Neuronal stem cell (in vitro differentiated cells): ENCODE measurements around the gene PRLR.

ENCODE experiments used
- DNase-seq: peaks from one replicate; pipeline ENCODE4 v3.0.0-alpha.2; 2013; ENCODE audit warnings: low spot score
- H2AFZ ChIP-seq: one replicate; pipeline ENCODE4 v1.6.1; 2013; ENCODE audit warnings: mild to moderate bottlenecking, low read length, inconsistent platforms
- H2AK5ac ChIP-seq: 2 replicates; pipeline ENCODE4 v1.6.1; 2013; ENCODE audit warnings: low read depth, mild to moderate bottlenecking, inconsistent platforms, low read length, moderate library complexity, mixed read lengths
- H2BK120ac ChIP-seq: 2 replicates; pipeline ENCODE4 v1.6.1; 2013; ENCODE audit warnings: low read depth, mild to moderate bottlenecking, inconsistent platforms, low read length, moderate library complexity, mixed read lengths
- H2BK12ac ChIP-seq: one replicate; pipeline ENCODE4 v1.6.1; 2013; ENCODE audit warnings: low read length, inconsistent platforms
- H2BK15ac ChIP-seq: 2 replicates; pipeline ENCODE4 v1.6.1; 2013; ENCODE audit warnings: mild to moderate bottlenecking, low read length, inconsistent platforms, mixed read lengths
- H2BK5ac ChIP-seq: one replicate; pipeline ENCODE4 v1.6.1; 2013; ENCODE audit warnings: inconsistent platforms, mild to moderate bottlenecking, low read length, moderate library complexity
- H3K14ac ChIP-seq: one replicate; pipeline ENCODE4 v1.6.1; 2013; ENCODE audit warnings: low read length, inconsistent platforms
- H3K18ac ChIP-seq: 2 replicates; pipeline ENCODE4 v1.6.1; 2013; ENCODE audit warnings: low read length, inconsistent platforms
- H3K23ac ChIP-seq: 2 replicates; pipeline ENCODE4 v1.6.1; 2013; ENCODE audit warnings: low read depth, mild to moderate bottlenecking, mixed read lengths, low read length, inconsistent platforms; ENCODE audit not compliant: poor library complexity
- H3K27ac ChIP-seq: replicated peaks from 3 replicates; pipeline ENCODE4 v1.5.1; 2013; ENCODE audit warnings: low read length, inconsistent platforms
- H3K27me3 ChIP-seq, 3 experiments: 2 replicates each; pipeline ENCODE4 v1.6.1; 2013; ENCODE audit warnings: low read length in 3 of 3, mild to moderate bottlenecking in 2 of 3, inconsistent platforms in 1 of 3, low read depth in 1 of 3, mixed read lengths in 1 of 3, moderate library complexity in 1 of 3; ENCODE audit not compliant: control insufficient read depth in 3 of 3, insufficient read depth in 3 of 3
- H3K36me3 ChIP-seq, 2 donors: replicated peaks in 1 of 2; 2 replicates each; pipeline ENCODE4 v1.6.1; 2013; ENCODE audit warnings: low read length in 2 of 2; ENCODE audit not compliant: control insufficient read depth in 2 of 2, insufficient read depth in 2 of 2
- H3K4ac ChIP-seq: 2 replicates; pipeline ENCODE4 v1.6.1; 2013; ENCODE audit warnings: inconsistent platforms, mild to moderate bottlenecking, low read length, moderate library complexity
- H3K4me1 ChIP-seq, 2 donors: 1 replicate in 1 of 2; 2 replicates in 1 of 2; pipeline ENCODE4 v1.6.1; 2013; ENCODE audit warnings: low read length in 2 of 2, low read depth in 1 of 2; ENCODE audit not compliant: control insufficient read depth in 2 of 2, insufficient read depth in 1 of 2
- H3K4me2 ChIP-seq: one replicate; pipeline ENCODE4 v1.6.1; 2013; ENCODE audit warnings: mild to moderate bottlenecking, low read length, inconsistent platforms; ENCODE audit not compliant: insufficient read depth, poor library complexity, severe bottlenecking
- H3K4me3 ChIP-seq, 2 donors: 2 replicates each; pipeline ENCODE4 v1.5.1; 2013; ENCODE audit warnings: low read length in 2 of 2, mild to moderate bottlenecking in 2 of 2, inconsistent platforms in 1 of 2, moderate library complexity in 1 of 2
- H3K79me1 ChIP-seq: one replicate; pipeline ENCODE4 v1.6.1; 2013; ENCODE audit warnings: low read depth, mild to moderate bottlenecking, inconsistent platforms, low read length, moderate library complexity
- H3K9ac ChIP-seq: one replicate; pipeline ENCODE4 v1.6.1; 2013; ENCODE audit warnings: mild to moderate bottlenecking, low read depth, low read length, inconsistent platforms; ENCODE audit not compliant: poor library complexity
- H3K9me3 ChIP-seq, 2 donors: replicated peaks in 1 of 2; 2 replicates each; pipeline versions ENCODE3 to v1.6.1; 2013; ENCODE audit warnings: low read length in 2 of 2, mild to moderate bottlenecking in 2 of 2, inconsistent platforms in 1 of 2, low read depth in 1 of 2, mixed read lengths in 1 of 2, moderate library complexity in 1 of 2; ENCODE audit not compliant: control insufficient read depth in 2 of 2, insufficient read depth in 1 of 2
- H4K8ac ChIP-seq: one replicate; pipeline ENCODE4 v1.6.1; 2013; ENCODE audit warnings: low read depth, mild to moderate bottlenecking, inconsistent platforms, low read length, moderate library complexity
- H4K91ac ChIP-seq: one replicate; pipeline ENCODE4 v1.6.1; 2013; ENCODE audit warnings: low read length, low read depth, mild to moderate bottlenecking, inconsistent platforms; ENCODE audit not compliant: poor library complexity
- WGBS, 2 donors: extraction: QIAGEN DNeasy Blood & Tissue Kit; methylation state at CpG; one replicate each; pipeline ENCODE4 v1.1.7; 2013; ENCODE audit warnings: missing lambda C conversion rate in 2 of 2, mixed read lengths in 1 of 2; ENCODE audit not compliant: insufficient read length in 2 of 2, insufficient replicate concordance in 1 of 2; ENCODE audit errors: extremely low coverage in 2 of 2; 5-methylcytosine and 5-hydroxymethylcytosine counted together

Gene PRLR

DNA sequence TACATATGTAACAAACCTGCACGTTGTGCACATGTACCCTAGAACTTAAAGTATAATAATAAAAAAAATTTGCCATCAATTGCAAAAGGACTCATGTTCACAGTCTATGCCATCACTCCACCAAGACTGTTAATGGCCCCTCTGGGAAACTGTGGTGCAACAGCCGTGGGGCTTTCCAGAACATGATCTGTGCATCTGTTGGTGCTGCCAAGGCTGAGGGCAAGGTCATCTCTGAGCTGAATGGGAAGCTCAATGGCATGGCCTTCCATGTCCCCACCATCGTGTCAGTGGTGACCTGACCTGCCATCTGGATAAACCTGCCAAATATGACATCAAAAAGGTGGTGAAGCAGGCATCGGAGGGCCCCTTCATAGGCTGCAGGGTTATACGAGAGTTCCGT, 149.2 kb downstream of the PRLR start:
- Histone ChIP-seq H3K23ac (no peak overlapping the region), H3K4ac (no peak overlapping the region), H2BK5ac (no peak overlapping the region), H2BK15ac (no peak overlapping the region), H3K27me3 (no peaks in the 10 kb centered on the region), H2AK5ac (no peak overlapping the region), H3K27ac (no peak overlapping the region), H2AFZ (no peak overlapping the region), H4K91ac (no peak overlapping the region), H3K4me1 (no peaks in the 10 kb centered on the region), H4K8ac (no peak overlapping the region), H3K36me3 (no peaks in the 10 kb centered on the region), H3K18ac (no peak overlapping the region), H3K4me2 (no peak overlapping the region), H3K4me3 (no peak overlapping the region), H3K79me1 (no peaks in the 10 kb centered on the region), H2BK12ac (no peak overlapping the region), H2BK120ac (no peak overlapping the region), H3K14ac (no peak overlapping the region), H3K9me3 (no peaks in the 10 kb centered on the region), H3K9ac (no peak overlapping the region)
- no peak for DNase-seq
- no CpG with 5 or more reads among the region's 6 CpGs for WGBS, 2 donors

DNA sequence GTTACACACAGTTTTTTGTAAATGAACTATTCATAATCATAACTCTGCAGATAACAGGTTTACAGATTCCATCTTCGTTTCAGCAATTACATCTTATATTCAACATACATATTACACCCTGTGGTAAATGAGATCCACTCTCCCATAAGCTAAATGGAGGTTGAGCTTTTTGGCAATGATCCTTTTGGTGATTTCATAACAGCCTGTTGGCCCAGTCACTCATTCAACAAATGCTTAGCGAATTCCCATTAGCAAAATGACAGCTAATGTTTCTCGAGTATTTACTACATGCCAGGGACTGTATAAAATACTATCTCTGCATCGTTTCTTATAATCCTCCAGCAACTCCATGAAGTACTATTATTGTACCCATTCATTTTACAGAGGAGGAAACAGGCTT, 157.1 kb downstream of the PRLR start:
- no peak overlapping the region for H3K14ac ChIP-seq
- H4K8ac ChIP-seq, result no peak overlapping the region
- WGBS, 2 donors, result no CpG with 5 or more reads among the region's 4 CpGs
- H2BK120ac ChIP-seq, result no peak overlapping the region
- H3K36me3 ChIP-seq, result no peaks in the 10 kb centered on the region
- H3K23ac ChIP-seq, result no peak overlapping the region
- H2AK5ac ChIP-seq, result no peak overlapping the region
- H3K9me3 ChIP-seq, result peaks cover 0 to 2% of the 10 kb centered on the region in 2 donors
- no peak overlapping the region for H2BK5ac ChIP-seq
- H4K91ac ChIP-seq, result no peak overlapping the region
- no peak overlapping the region for H2AFZ ChIP-seq
- no peak overlapping the region for H3K4me3 ChIP-seq
- H3K4ac ChIP-seq, result no peak overlapping the region
- H3K4me2 ChIP-seq, result no peak overlapping the region
- H3K4me1 ChIP-seq, result no peaks in the 10 kb centered on the region
- H3K79me1 ChIP-seq, result no peaks in the 10 kb centered on the region
- H2BK15ac ChIP-seq, result no peak overlapping the region
- H3K9ac ChIP-seq, result no peak overlapping the region
- DNase-seq, result no peak
- no peak overlapping the region for H3K27ac ChIP-seq
- H2BK12ac ChIP-seq, result no peak overlapping the region
- no peaks in the 10 kb centered on the region for H3K27me3 ChIP-seq
- H3K18ac ChIP-seq, result no peak overlapping the region

GRCh38 chr5:35069188-35069587, 161.1 kb downstream of the PRLR start:
- Histone ChIP-seq H3K18ac (no peak overlapping the region), H2BK12ac (no peak overlapping the region), H2BK15ac (no peak overlapping the region), H3K9ac (no peak overlapping the region), H3K27ac (no peak overlapping the region), H2AK5ac (no peak overlapping the region), H2AFZ (no peak overlapping the region), H3K79me1 (no peaks in the 10 kb centered on the region), H3K14ac (no peak overlapping the region), H2BK120ac (no peak overlapping the region), H4K8ac (no peak overlapping the region), H4K91ac (no peak overlapping the region), H3K4me3 (no peak overlapping the region), H3K9me3 (peaks cover 0 to 2% of the 10 kb centered on the region in 2 donors), H3K4ac (no peak overlapping the region), H3K36me3 (no peaks in the 10 kb centered on the region), H3K4me1 (no peaks in the 10 kb centered on the region), H3K27me3 (no peaks in the 10 kb centered on the region), H2BK5ac (no peak overlapping the region), H3K4me2 (no peak overlapping the region), H3K23ac (no peak overlapping the region)
- no peak for DNase-seq
- WGBS, 2 donors, result no CpG with 5 or more reads among the region's 1 CpG

GRCh38 chr5:35067985-35068384, 162.3 kb downstream of the PRLR start:
- H2BK12ac ChIP-seq, result no peak overlapping the region

More at GRCh38 chr5:35067985-35068384, 162.3 kb downstream of the PRLR start:
- no peak overlapping the region for H4K91ac ChIP-seq
- no peak overlapping the region for H3K18ac ChIP-seq
- H3K23ac ChIP-seq, result no peak overlapping the region
- H2BK15ac ChIP-seq, result no peak overlapping the region
- H2BK120ac ChIP-seq, result no peak overlapping the region
- no peak overlapping the region for H3K4me3 ChIP-seq
- no peaks in the 10 kb centered on the region for H3K27me3 ChIP-seq
- H3K4ac ChIP-seq, result no peak overlapping the region
- H3K9ac ChIP-seq, result no peak overlapping the region
- H3K14ac ChIP-seq, result no peak overlapping the region
- H3K9me3 ChIP-seq, result no peaks in the 10 kb centered on the region
- no peak overlapping the region for H4K8ac ChIP-seq
- no peaks in the 10 kb centered on the region for H3K36me3 ChIP-seq
- H3K27ac ChIP-seq, result no peak overlapping the region
- no peaks in the 10 kb centered on the region for H3K79me1 ChIP-seq
- no peak overlapping the region for H2AK5ac ChIP-seq
- H3K4me1 ChIP-seq, result no peaks in the 10 kb centered on the region
- WGBS, 2 donors, result no CpG with 5 or more reads among the region's 2 CpGs
- H2AFZ ChIP-seq, result no peak overlapping the region
- no peak for DNase-seq
- no peak overlapping the region for H2BK5ac ChIP-seq
- no peak overlapping the region for H3K4me2 ChIP-seq
